NT2/D1 (cell line): ENCODE results near the gene ABLIM1.

Experiments used
- DNase-seq: peaks from one replicate; pipeline ENCODE4 v3.0.0-alpha.2; 2011; ENCODE audit warnings: low read depth, low spot score
- H3K27me3 ChIP-seq: 2 replicates; pipeline ENCODE4 v1.6.0; 2011; ENCODE audit warnings: mild to moderate bottlenecking; ENCODE audit not compliant: insufficient read length, insufficient read depth
- H3K36me3 ChIP-seq: 2 replicates; pipeline ENCODE4 v1.6.1; 2011; ENCODE audit warnings: mild to moderate bottlenecking, low read length, mixed read lengths; ENCODE audit not compliant: insufficient read depth, insufficient read length
- H3K4me1 ChIP-seq: 2 replicates; pipeline ENCODE4 v1.5.1; 2011; ENCODE audit not compliant: insufficient read depth, insufficient read length
- H3K4me3 ChIP-seq: 2 replicates; pipeline ENCODE4 v1.5.1; 2011; ENCODE audit warnings: low read depth; ENCODE audit not compliant: insufficient read length
- H3K9ac ChIP-seq: 2 replicates; pipeline ENCODE4 v1.6.0; 2011; ENCODE audit warnings: low read depth; ENCODE audit not compliant: insufficient read length
- H3K9me3 ChIP-seq: 2 replicates; pipeline ENCODE4 v1.5.1; 2011; ENCODE audit warnings: mild to moderate bottlenecking, low read length; ENCODE audit not compliant: insufficient read depth
- SUZ12 ChIP-seq: IDR thresholded peaks from 2 replicates; pipeline ENCODE4 v1.6.1; 2011; ENCODE audit not compliant: insufficient read length, insufficient read depth; ENCODE audit errors: extremely low read depth
- YY1 ChIP-seq: IDR thresholded peaks from 2 replicates; pipeline ENCODE4 v1.6.1; 2011; ENCODE audit not compliant: insufficient read length, insufficient read depth
- ZNF274 ChIP-seq: IDR thresholded peaks from 2 replicates; pipeline ENCODE4 v1.6.1; 2011; ENCODE audit warnings: mild to moderate bottlenecking, low read depth, low read length

The ABLIM1 gene

DNA sequence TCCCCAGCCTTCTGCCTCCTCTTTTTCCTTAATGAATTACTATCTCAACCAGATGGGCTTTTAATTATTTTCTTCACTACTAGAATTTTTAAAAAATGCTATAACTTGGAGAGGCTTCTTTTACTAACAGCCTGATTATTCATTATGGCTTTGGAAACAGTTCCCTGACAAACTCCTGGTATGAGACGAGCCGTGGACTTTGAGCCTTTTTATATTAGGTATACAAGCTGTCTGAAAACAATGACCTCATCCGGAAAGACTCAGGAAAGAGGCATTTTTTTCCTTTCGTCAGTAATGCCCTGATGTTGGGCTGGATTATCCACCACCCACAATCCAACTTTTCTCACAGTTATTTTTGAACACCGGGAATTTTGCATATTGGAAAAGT, 26.7 kb upstream of the ABLIM1 start:
- H3K4me1 ChIP-seq: peaks cover 4% of the 10 kb centered on the region
- DNase-seq: no peak
- H3K4me3 ChIP-seq: no peak overlapping the region
- TF ChIP-seq SUZ12: no peak
- no peak for TF ChIP-seq ZNF274
- TF ChIP-seq YY1: no peak
- H3K36me3 ChIP-seq: no peaks in the 10 kb centered on the region
- no peaks in the 10 kb centered on the region for H3K27me3 ChIP-seq
- no peak overlapping the region for H3K9ac ChIP-seq
- no peaks in the 10 kb centered on the region for H3K9me3 ChIP-seq

DNA sequence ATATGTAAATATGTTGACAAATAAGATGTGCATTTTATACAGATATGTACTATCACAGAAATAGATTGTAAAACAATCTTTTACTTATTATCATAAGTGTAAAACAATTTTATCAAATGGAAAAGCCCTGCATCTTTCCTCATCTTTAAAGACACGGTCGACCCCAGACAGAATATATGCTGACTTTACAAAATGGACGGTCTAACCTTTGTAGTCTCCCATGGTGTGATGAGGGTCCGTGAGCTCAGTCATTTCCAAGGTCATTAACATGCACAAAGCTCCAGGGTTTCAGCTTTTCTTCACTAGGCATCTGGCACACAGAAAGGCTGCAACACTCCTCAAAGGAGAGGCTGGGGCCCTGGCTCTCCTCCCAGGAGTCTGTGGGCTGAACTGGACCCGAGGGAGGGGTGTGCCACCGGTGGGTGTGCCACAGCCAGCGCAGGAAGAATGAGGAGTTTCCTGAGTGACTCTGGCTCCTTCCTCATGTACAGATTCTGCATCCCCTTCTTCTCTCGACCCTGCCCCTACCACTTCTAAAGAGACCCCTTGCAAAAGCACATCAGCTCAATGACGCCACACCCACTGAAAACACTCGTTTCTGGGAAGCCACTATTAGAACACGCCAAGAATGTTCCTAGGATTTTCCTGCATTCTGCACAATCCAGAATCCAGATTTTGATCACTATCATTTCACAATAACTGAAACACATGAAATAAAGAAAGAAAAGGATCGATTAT, 26.2 kb upstream of the ABLIM1 start:
- Histone ChIP-seq H3K4me1 (peaks cover 4% of the 10 kb centered on the region), H3K36me3 (no peaks in the 10 kb centered on the region), H3K27me3 (no peaks in the 10 kb centered on the region), H3K4me3 (no peak overlapping the region), H3K9me3 (no peaks in the 10 kb centered on the region), H3K9ac (no peak overlapping the region)
- no peak for TF ChIP-seq SUZ12
- TF ChIP-seq ZNF274: no peak
- no peak for TF ChIP-seq YY1
- DNase-seq: no peak

DNA sequence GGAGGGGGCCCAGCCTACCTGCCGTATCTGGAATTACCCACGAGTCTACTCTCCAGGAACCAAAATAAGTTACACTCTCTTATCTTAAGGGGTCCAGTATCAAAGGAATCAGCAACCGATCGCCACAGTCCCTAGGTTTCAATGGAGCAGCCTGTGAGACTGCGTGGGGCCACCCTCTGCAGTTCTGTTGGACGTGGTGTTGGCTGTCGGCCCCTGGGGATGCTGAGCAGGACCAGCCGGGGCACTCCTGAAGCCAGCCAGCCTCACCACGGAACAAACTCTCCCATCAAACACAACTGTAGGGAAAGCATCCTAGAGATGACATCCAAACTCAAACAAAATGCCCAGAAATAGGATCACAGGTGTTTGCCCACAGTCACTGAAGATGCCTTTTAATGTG, 25.5 kb upstream of the ABLIM1 start:
- DNase-seq: no peak
- H3K4me1 ChIP-seq: peaks cover 4% of the 10 kb centered on the region
- no peaks in the 10 kb centered on the region for H3K36me3 ChIP-seq
- no peak overlapping the region for H3K4me3 ChIP-seq
- H3K9ac ChIP-seq: no peak overlapping the region
- H3K9me3 ChIP-seq: no peaks in the 10 kb centered on the region
- TF ChIP-seq SUZ12 (no peak), ZNF274 (no peak), YY1 (no peak)
- H3K27me3 ChIP-seq: no peaks in the 10 kb centered on the region

DNA sequence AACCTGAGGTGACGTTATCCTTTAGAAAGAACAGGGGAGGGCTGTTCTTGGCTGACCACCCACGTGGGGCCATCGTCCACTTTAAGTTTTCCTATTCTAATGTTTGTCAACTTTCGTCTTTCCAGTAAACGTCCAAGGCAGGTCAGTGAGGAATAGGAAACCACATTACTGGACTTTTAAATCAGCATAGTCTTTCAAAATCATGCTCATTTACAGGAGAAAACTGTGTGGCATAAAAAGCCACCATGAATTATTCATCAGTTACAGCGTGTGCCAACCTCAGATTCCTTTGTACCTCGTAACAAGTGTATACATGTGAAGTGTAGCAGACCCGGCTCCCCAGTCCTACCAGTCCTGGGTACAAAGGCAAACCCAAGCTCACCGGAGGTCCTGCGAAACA, 25.1 kb upstream of the ABLIM1 start:
- H3K4me3 ChIP-seq: no peak overlapping the region
- TF ChIP-seq ZNF274 (no peak), SUZ12 (no peak), YY1 (no peak)
- H3K9ac ChIP-seq: no peak overlapping the region
- no peaks in the 10 kb centered on the region for H3K27me3 ChIP-seq
- no peak for DNase-seq
- peaks cover 4% of the 10 kb centered on the region for H3K4me1 ChIP-seq
- no peaks in the 10 kb centered on the region for H3K36me3 ChIP-seq
- no peaks in the 10 kb centered on the region for H3K9me3 ChIP-seq

DNA sequence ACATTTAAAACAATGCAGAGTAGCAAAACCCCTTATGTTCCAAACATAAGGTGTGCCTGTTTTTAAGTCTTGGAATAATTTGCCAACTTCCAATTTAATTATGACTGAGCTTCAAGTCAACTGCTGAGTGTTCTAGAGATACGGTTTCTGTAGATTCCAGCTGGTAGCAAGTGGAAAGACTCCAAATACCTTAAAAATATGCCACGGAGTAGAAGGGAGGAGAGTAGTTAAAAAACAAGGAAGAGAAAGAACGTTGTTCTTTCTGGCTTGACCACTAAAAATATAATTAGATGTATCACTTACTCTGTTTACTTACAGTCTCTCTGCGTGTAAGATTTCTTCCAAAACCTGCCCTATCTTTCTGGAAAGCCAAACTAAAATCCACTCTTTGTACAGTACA, 24.5 kb upstream of the ABLIM1 start:
- TF ChIP-seq SUZ12 (no peak), YY1 (no peak), ZNF274 (no peak)
- DNase-seq: no peak
- Histone ChIP-seq H3K4me3 (no peak overlapping the region), H3K9ac (no peak overlapping the region), H3K36me3 (no peaks in the 10 kb centered on the region), H3K4me1 (peaks cover 4% of the 10 kb centered on the region), H3K27me3 (no peaks in the 10 kb centered on the region), H3K9me3 (no peaks in the 10 kb centered on the region)

DNA sequence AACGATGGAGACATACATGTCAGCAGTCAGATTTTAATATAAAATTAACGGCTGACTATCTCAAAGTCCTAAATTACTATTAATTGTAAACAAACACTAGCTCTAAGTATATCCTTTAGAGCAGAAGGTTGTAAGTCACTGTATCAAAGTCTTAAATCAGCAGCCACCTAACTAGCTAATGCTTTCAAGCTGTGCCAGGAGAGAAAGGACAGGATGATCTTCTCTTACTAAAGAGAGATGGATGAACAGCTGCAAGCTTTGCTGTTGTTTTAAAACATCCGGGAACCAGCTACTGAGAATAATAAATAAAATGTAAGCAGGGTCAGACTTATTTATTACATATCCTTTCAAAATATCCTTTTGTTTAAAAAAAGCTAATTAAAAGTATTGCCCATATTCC, 24.0 kb upstream of the ABLIM1 start:
- Histone ChIP-seq H3K9me3 (no peaks in the 10 kb centered on the region), H3K36me3 (no peaks in the 10 kb centered on the region), H3K4me3 (no peak overlapping the region), H3K9ac (no peak overlapping the region), H3K27me3 (no peaks in the 10 kb centered on the region), H3K4me1 (peaks cover 4% of the 10 kb centered on the region)
- DNase-seq: no peak
- TF ChIP-seq SUZ12 (no peak), YY1 (no peak), ZNF274 (no peak)

DNA sequence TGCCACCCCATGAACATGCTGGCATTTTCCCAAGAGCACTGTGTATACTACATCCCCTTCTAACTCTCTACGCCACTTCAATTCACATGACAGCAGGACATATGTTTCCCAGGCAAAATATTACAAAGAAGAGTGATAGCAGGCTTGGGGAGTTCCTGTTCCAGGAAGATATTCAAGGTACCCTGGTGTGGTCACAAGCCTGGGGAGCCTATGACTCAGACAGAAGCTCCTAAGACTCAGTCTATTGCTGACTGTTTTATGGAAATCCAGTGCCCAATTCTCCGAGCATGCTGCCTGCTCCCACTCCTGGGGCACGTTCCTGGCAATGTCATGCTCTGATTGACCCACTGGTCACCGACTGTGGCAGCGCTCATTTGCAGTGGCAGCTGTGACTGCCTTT, 23.5 kb upstream of the ABLIM1 start:
- Histone ChIP-seq H3K27me3 (no peaks in the 10 kb centered on the region), H3K9me3 (no peaks in the 10 kb centered on the region), H3K36me3 (no peaks in the 10 kb centered on the region), H3K4me3 (no peak overlapping the region), H3K4me1 (peaks cover 4% of the 10 kb centered on the region), H3K9ac (no peak overlapping the region)
- TF ChIP-seq ZNF274: no peak
- no peak for TF ChIP-seq SUZ12
- TF ChIP-seq YY1: no peak
- no peak for DNase-seq
